ENCODE results near the gene ALOX15B.
"Not testable (repeated sequence)": the region's sequence is repeated elsewhere in the genome, so short reads cannot be mapped to it uniquely, and the experiment has no call there.

Gene ALOX15B

DNA sequence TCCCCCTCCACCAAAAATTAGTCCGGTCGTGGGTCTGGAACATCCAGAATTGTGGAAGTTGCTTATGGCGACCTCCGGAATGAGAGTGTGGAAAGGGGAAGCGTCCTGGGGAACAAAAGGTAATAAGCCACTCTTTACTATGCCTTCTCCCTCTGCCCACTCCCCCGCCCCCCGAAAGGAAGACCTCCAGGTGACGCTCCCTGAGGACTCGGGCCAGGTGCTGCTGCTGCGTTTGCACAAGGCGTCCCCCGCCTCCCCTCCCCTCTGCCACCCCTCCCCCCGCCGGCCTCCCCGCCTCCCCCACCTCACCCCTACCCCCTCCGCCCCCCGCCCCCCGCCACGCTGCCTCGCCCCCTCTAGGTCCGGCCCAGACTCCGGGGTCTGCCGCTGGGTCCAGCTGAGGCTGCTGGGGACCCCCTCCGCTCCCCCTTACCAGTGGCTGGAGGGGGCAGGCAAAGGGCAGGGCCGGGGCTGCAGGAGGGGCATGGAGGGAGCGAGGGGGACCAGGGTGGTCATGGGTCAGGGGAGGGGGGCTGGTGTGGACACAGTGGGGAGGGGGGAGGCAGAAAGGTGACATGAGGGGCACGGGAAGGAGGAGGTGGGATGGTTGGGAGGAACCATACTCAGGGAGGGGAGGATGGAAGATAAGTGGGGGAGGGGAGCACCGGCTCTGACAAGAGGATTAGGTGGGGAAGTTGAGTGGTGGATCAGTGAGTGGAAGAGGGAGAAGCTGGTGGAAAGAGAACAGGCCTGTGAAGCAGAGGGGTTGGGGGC, 25.1 kb downstream of the ALOX15B start:
- no peak for DNase-seq

DNA sequence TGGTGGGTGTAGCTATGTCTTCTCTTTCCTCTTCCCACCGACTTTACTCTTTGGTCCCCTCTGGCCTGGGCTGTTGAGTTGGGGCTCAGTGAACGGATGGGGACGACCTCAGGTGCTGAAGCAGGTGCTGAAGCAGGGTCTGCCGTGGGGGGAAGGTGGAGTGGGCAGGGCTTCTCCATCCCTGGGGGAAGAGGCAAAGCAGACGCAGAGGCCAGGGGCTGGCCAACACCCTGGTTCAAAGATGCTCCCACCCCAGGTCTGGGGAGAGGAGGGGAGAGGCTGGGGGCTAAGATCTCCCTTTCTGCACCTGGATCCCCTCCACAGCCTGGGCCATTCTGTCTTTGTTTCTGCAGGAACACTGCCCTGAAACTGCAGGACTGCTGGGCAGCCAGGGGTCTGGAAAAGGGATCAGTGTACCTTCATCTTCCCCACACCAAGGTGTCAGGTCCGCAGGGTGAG, 25.7 kb downstream of the ALOX15B start:
- no peak for DNase-seq

DNA sequence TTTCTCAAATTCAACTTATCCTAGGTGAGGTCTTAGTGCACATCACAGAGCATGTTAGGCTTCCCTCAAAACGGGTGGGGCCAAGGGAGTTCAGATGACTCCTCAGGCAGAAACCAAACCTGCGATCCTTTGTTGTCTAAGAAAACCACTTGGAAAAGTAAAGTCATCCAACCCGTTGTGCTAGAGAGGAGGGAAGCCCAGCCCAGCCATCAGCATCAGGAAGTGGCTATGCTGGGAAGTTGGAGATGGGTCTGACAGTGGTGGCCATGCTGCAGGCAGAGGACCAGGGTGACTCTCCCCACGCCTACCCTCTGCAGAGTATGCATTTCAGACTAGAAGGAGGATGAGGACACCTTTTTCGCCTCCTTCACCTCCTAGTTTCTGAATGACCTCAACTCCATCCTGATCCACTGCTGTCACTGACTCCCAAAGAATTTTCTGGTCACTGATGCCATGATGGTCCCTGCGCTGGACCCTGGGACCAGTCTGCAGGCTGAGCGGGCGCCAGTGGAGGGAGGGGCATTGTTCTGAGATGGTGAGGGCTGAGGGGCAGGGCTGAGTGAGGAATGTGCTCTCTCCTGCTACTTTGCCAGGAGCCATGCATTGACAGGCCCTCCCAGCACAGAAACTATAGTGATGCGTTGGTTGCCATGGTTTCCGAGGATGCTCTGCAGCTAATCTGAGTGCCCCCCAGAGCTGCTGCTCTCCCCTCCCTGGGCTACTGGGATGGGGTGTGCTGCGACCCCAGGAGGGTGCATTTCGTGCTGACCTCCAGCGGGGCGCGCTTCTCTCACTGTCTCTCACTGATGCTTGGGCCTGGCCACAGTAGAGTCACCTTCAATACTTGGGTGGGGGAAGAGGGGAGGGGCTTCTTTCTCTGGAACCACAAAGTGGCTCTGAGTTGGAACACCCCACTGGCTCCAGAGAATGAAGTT, 28.2 kb downstream of the ALOX15B start:
- no peak for DNase-seq

DNA sequence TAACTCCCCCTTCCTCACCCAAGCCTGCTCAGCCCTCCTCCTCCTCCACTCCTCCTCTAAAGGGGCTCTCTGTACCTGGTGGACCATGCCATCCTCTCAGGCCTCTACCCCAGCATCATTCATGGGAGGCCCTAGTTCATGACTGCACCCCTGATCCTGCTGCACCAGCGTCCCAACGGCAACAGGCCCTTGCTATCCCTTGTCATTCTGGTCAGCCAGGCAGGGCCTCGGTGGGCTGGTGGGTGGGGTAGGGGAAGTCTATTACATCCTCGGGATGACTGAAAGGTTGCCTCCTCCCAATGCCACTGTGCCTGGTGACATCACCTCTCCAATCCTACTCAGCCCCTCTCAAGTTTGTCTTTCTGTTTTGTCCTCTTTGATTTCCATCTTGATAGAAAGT, 28.9 kb downstream of the ALOX15B start:
- DNase-seq, result no peak

DNA sequence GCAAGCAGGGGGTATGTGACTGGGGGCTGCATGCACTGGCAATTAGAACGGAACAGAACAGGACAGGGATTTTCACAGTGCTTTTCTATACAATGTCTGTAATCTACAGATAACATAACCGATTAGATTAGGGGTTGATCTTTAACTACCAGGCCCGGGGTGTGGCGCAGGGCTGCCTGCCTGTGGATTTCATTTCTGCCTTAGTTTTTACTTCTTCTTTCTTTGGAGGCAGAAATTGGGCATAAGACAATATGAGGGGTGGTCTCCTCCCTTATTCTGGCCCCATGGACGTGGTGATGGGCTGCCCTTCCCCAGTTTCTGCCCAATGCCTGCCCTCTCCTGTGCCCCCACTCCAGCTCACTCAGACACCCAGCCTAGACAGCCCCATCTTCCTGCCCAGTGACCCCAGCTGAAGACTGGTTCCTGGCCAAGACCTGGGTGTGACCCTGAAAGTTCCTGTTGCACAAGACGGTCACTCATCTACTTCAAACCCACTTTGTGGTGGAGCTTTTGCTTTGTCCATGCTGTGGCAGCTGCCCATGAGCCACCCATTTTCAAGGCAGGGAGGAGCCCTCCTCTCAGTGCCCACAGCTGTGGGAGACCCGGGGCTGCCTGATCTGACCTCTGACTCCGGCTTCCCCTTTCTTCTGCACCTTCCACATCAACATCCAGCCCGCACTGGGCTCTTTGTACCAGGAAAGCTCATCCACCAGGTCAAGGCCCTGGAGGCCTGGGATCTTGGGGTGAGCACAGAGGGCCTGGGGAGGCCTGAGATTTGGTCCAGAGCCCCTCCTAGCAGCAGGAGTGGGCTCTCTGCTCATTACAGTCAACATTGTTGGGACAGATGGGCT, 30.1 kb downstream of the ALOX15B start:
- DNase-seq, result no peak

GRCh38 chr17:8069587-8069860, 30.7 kb downstream of the ALOX15B start:
- DNase-seq, result no peak

DNA sequence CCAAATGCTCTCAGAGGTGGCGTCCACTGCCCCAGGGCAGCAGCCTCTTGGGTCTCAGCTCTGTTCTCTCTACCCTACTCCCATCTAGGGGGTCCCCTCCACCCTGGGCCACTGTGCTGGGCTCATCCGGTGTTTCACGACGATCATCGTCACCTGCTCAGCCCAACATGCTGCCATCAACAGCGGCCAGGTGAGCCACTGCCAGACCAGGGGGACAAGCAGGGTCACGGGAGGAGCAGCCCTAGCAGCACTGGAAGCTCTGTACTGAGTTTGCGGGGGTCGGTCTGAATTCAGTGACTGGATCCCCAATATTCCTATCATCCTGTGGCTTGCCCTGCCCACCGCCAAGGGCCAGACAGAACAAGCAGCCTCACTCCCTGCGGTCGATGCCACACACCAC, 32.6 kb downstream of the ALOX15B start:
- no peak for DNase-seq

DNA sequence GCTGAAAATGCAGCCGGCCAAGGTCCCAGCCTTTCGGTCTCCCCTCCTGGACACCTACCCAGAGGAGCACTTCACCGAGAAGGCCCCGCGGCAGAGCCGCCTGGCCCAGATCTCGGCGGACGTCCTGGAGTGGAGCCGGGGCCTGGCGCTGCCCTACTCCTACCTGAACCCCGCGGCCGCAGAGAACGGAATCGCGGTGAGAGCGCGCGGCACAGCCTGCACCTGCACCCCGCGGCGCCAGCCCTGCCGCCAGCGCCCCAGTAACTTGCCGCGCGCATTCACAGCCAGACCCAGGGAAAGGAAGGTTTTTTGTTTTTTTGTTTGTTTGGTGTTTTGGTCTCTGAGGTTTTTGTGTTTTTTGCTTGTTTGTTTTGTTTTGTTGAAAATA, 33.5 kb downstream of the ALOX15B start:
- no peak for DNase-seq

GRCh38 chr17:8072729-8073461, 34.0 kb downstream of the ALOX15B start:
- DNase-seq, result peak; percentile 40

DNA sequence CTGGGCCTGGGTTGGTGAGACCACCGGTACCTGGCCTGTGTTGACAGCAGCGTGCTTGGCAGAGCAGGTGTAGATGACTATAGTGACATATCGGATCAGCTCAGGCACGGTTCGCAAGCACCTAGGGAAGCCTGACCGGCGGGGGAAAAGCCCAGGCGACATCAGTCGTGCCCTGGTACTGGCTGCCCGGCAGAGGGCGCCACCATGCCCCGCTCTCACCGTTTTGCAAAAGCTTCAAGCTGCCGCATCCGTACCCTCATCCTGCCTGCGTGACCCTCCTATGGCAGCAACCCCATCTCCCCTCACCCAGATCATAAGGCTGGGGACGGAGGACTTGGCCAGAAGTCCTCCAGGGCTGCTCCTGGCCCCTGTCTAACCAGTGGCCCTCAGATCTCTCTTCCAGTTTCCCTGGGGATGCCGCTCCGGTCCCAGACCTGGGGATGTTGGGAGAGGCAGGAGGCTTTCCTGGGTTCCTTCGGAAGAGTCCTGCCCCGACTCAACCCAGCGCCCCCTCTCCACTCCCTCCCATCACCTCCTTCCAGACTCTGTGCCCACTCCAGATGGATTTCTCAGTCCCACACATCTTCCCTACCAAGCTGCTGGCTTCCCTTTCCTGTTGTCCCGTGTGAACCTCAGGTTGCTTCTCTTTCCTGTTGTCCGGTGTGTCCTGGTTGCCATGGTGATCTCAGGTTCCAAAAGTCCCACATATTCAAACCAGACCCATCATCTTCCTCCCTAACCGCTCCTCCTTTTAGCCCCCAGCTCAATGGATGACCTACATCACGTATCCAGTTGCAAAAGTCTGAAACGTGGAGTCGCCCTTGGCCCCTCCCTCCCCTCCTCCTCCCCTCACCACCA, 35.0 kb downstream of the ALOX15B start:
- DNase-seq, result peak; percentile 88

- DNase-seq, result no peak
Measured at GRCh38 chr17:8074554-8074953, 35.7 kb downstream of the ALOX15B start.

- DNase-seq, result no peak
Measured at GRCh38 chr17:8075081-8075480, 36.2 kb downstream of the ALOX15B start.

- DNase-seq, result no peak
Measured at GRCh38 chr17:8075574-8076342, 36.9 kb downstream of the ALOX15B start.

- no peak for DNase-seq
Measured at GRCh38 chr17:8076502-8077266, 37.8 kb downstream of the ALOX15B start.

- not testable (repeated sequence) for DNase-seq
Measured at GRCh38 chr17:8077939-8078338, 39.1 kb downstream of the ALOX15B start.

DNA sequence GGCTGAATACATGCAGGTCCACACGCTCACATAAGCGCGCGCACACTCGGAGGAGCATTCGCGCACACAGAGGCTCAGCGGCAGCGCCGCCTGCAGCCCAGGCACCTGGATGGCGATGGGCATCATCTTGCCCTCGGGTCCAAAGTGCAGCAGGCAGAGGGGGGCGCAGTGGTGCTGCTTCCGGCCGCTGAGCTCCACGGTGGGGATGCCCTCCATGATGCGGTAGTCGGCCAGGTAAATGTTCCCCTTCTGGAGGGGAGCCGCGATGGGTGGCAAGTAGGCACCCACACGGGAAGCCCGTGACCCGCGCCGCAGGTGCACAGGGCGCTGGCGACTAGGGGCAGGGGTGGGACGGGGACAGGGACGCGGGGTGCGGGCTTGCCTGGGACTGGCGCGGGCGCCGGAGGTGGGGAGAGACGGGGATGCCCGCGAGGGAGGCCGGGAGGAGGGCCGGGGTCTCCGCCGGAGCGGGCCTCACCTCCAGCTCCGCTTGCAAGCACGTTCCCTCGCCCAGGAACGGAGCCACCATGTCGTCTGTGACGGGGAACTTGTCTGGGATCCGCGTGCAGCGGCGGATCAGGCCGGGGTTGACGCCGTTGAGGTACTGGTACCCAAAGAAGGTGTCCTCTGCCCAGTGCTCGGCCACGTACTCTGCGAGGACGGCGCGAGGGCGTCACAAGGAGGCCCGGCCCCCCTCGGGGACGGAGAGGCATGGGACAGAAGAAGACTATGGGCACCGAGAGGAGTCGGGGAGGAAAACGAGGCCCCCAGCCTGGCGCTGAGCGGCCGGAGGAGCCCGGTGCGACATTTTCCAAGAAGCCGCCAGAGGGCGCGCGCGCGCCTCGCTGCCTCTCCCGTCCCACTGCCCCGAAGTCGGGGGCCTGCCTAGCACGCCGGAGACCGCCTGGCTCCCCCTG, 40.7 kb downstream of the ALOX15B start:
- DNase-seq, result peak; percentile 76

DNA sequence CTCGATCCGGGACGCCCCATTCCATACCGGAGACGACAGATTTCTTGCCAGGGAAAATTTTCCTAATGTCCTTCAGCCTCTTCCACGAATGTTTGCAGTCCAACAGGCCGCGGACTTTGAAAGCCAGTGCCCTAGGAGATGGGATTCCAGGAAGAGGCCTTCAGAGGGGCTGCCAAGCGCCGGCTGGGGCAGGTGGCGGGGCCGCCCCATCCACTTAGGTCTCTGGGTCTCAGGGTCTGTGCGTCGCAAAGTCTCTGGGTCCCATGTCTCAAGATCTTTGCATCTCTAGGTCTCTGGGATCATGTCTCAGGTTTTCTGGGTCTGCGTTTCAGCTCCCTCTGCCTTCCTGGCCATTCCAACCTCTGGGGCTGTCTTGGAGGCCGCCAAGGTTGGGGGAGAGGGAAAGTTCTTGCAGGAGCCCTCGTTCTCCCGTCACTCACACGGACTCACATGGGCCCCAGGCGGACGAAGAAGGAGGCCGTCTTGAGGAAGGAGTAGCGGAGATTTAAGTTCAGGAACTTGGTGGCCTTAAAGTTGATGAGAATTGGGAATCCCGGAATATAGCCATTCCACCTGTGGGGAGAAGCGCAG, 41.4 kb downstream of the ALOX15B start:
- no peak for DNase-seq

DNA sequence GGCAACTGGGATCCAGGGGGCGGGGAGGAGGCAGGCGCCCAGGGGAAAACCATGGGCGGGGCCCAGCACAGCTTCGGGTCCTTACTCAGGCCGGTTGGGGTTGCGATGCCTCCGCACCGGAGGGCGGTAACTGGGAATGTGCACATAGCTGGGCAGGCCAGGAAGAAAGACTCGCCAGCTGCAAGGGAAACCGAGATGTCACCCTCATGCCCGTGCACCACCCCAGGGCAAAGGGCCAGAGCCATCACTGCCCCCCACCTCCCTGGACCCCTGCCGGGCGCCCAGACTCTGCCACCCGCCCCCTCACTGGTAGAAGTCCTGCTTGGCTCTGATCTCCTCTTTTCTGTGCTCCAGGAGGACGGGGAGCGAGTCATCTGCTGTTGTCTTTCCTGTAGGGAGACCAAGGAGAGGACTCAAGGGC, 42.0 kb downstream of the ALOX15B start:
- no peak for DNase-seq
